Mucosa of rectum (tissue), 2 donors: ENCODE data around the gene MEDAG.

ENCODE experiments used
- H3K27ac ChIP-seq, 2 donors: one replicate each; pipeline ENCODE4 v1.7.0; 2013; ENCODE audit warnings: inconsistent platforms in 2 of 2, low read depth in 2 of 2, low read length in 2 of 2
- H3K27me3 ChIP-seq, 2 donors: one replicate each; pipeline ENCODE4 v1.7.0; 2013; ENCODE audit warnings: low read length in 2 of 2; ENCODE audit not compliant: control insufficient read depth in 2 of 2, insufficient read depth in 2 of 2
- H3K36me3 ChIP-seq, 2 donors: one replicate each; pipeline ENCODE4 v1.7.0; 2013; ENCODE audit warnings: low read length in 2 of 2; ENCODE audit not compliant: control insufficient read depth in 2 of 2, insufficient read depth in 2 of 2
- H3K4me1 ChIP-seq, 2 donors: one replicate each; pipeline ENCODE4 v1.7.0; 2013; ENCODE audit warnings: low read length in 2 of 2, mild to moderate bottlenecking in 1 of 2; ENCODE audit not compliant: control insufficient read depth in 2 of 2, insufficient read depth in 2 of 2
- H3K4me3 ChIP-seq, 2 donors: one replicate each; pipeline ENCODE4 v1.7.0; 2013; ENCODE audit warnings: low read length in 2 of 2
- H3K9ac ChIP-seq, 2 donors: one replicate each; pipeline ENCODE4 v1.7.0; 2013; ENCODE audit warnings: low read length in 2 of 2, low read depth in 1 of 2, mild to moderate bottlenecking in 1 of 2
- H3K9me3 ChIP-seq, 2 donors: one replicate each; pipeline ENCODE4 v1.7.0; 2013; ENCODE audit warnings: low read length in 2 of 2; ENCODE audit not compliant: control insufficient read depth in 2 of 2
- donor health status: healthy.
- donor health status: Normal muscosa, but diverticular disease.

The MEDAG gene

DNA sequence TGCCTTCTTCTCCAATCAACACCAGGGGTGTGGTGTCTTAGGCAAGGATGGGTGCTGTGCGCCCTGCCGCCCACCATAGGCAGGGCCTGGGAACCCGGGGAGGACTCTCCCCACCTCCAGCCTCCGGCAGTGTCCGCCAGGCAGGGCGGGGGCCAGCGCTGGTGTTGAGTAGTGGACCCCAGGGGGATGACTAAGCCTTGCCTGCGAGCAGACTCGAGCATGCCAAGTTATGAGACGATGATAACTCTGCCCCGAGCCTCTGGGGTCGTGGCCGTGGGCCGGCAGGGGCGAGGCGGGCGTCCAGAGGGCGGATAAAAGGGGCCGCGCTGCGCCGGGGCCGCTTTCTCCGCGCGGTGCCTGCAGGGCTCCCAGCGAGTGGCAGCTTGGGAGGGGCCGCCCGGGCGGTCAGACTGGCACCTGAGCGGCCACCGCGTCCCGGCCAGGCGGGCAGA lies at the start of gene MEDAG:
Gene MEDAG (plus strand): TSS at position 340 of the 452 bp plus-strand sequence. CDS start 245 bp downstream, outside the sequence.
- peak within 1 kb of the TSS in 1 of 2 donors; percentile 27 for H3K4me3 ChIP-seq

DNA sequence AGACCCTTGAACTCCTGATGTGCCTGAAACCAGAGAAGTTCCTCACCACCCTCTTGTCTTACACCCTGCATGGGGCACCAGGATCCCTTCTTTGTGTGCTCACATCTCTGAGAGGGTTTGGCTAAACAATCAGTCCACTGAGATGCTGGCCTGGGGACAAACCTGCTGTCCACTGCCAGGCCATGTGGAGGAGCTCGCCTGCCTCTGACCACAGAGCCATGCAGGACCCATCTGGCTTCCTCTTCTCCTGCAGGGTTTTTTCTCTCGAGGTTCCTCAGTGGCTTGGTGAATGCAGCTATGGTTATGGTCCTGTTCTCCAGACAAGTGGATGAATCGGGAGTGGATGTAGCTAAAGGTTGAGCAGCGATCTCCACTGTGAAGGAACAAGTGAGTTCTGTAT lies 49.1 kb upstream of the MEDAG start:
- H3K9me3 ChIP-seq: no peaks in the 10 kb centered on the region
- H3K27me3 ChIP-seq: no peaks in the 10 kb centered on the region
- no peaks in the 10 kb centered on the region for H3K4me1 ChIP-seq
- H3K36me3 ChIP-seq: no peaks in the 10 kb centered on the region
- no peak overlapping the region for H3K27ac ChIP-seq
- no peak overlapping the region for H3K9ac ChIP-seq
- no peak overlapping the region for H3K4me3 ChIP-seq

More for the DNA sequence above, at the start of gene MEDAG:
- no peaks in the 10 kb centered on the region for H3K36me3 ChIP-seq
- no peaks in the 10 kb centered on the region for H3K9me3 ChIP-seq
- peaks cover 15 to 22% of the 10 kb centered on the region in 2 donors for H3K27me3 ChIP-seq
- H3K4me1 ChIP-seq: peaks cover 0 to 8% of the 10 kb centered on the region in 2 donors
- H3K27ac ChIP-seq: peak within 1 kb of the TSS in 1 of 2 donors; percentile 21
- no peak within 1 kb of the TSS for H3K9ac ChIP-seq

DNA sequence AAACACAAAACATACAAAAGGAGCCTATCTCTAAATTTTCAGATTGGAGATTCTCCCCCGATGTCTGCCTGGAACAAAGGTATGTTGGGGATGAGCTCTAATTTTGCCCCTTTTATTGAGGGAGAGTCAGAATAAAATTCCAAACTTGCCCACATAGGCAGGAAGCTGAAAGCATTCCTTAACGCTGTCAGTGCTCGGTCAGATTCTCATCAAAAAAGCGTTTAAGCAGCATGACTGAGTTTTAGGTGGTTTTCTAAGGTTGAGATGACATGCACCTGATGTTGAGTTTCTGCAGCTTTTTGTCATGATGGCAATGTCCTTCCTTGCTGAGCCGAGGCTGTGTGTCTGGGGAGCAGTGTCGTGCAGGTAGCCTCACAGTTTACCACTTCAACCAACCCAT lies 48.4 kb upstream of the MEDAG start:
- no peak overlapping the region for H3K27ac ChIP-seq
- H3K36me3 ChIP-seq: no peaks in the 10 kb centered on the region
- no peak overlapping the region for H3K4me3 ChIP-seq
- H3K27me3 ChIP-seq: no peaks in the 10 kb centered on the region
- no peaks in the 10 kb centered on the region for H3K9me3 ChIP-seq
- no peaks in the 10 kb centered on the region for H3K4me1 ChIP-seq
- no peak overlapping the region for H3K9ac ChIP-seq

DNA sequence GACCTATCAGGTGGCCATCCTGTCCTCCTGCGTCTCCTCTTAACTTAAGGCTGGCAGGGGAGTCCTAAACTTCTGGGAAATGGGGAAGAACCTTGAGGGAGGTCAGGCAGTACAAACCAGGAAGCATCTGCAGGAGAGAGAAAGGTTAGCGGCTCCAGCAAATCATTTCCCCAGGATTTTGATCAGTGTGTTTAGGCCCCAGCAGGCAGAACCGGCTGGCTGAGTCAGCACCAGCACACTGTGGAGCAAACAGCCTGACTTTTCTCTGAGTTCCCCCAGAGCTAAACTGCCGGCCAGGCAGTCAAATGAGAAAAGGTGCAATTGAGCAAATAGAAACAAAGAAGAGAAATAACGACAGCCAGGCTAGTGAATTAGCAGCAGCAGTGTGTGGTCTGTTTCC lies 46.7 kb upstream of the MEDAG start:
- no peaks in the 10 kb centered on the region for H3K36me3 ChIP-seq
- H3K9me3 ChIP-seq: no peaks in the 10 kb centered on the region
- H3K4me1 ChIP-seq: peaks cover 0 to 4% of the 10 kb centered on the region in 2 donors
- H3K4me3 ChIP-seq: no peak overlapping the region
- no peak overlapping the region for H3K27ac ChIP-seq
- H3K9ac ChIP-seq: no peak overlapping the region
- no peaks in the 10 kb centered on the region for H3K27me3 ChIP-seq

DNA sequence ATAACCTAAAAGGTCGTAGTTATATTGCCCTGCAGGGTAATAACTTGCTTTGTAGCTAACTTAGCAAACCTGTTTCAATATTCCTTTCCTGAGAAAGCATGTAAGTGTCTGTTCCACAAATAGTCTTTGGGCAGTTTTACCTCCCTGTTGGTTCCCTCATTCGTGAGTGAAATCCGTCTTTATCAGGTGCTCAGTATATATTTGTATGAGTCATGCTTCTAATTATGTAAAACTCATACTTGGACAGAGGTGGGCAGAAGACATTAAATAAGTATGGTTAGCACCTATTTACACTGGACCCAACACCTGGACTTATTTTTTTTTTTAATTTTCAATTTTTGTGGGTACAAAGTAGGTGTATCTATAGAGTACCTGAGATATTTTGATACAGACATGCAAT lies 44.9 kb upstream of the MEDAG start:
- Histone ChIP-seq H3K27me3 (no peaks in the 10 kb centered on the region), H3K4me1 (peaks cover 5 to 10% of the 10 kb centered on the region in 2 donors), H3K27ac (no peak overlapping the region), H3K36me3 (no peaks in the 10 kb centered on the region), H3K4me3 (no peak overlapping the region), H3K9me3 (no peaks in the 10 kb centered on the region), H3K9ac (no peak overlapping the region)

DNA sequence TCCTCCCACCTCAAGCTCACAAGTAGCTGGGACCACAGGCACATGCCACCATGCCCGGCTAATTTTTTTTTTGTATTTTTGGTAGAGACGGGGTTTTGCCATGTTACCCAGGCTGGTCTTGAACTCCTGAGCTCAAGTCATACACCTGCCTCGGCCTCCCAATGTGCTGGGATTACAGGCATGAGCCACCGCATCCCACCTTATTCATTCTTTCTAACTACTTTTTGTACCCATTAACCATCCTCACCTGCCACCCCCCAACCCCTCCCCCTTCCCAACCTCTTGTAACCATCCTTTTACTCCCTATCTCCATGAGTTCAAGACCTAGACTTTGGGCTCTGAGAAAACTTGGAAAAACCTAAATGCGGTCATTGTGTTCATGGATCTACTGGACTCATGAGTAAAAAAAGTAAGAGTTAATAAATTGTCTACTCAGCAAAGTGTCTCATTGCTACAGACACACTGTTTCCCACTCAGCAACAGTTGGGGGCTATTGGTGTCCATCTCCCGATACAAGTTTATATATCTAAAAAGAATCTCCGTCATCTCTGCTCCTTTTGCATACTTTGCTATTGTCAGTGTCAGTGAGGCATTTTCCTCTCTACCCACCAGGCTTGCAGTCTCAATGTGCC lies 44.1 kb upstream of the MEDAG start:
- Histone ChIP-seq H3K9ac (no peak overlapping the region), H3K36me3 (no peaks in the 10 kb centered on the region), H3K9me3 (no peaks in the 10 kb centered on the region), H3K4me1 (peaks cover 5 to 10% of the 10 kb centered on the region in 2 donors), H3K27ac (no peak overlapping the region), H3K4me3 (no peak overlapping the region), H3K27me3 (no peaks in the 10 kb centered on the region)

DNA sequence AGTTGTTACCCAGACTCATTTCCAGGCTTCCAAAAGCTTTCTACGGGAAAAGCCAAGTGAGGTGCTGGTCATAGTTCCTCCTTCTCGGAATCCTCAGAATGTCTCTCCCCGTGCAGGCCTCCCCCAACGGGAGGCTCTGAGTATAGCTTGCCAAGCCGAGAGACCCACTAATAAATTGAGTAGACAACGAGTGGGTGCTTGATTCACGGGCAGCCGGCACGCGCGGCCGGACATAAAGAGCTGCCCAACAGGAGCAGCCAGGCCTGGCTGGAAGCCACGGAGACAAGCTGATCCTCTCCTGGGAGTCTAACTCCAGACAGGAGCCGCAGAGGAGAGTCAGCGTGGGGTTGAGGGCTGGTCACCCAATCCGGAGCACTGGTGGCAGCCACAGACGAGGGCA lies 43.4 kb upstream of the MEDAG start:
- no peaks in the 10 kb centered on the region for H3K27me3 ChIP-seq
- H3K4me3 ChIP-seq: no peak overlapping the region
- H3K9me3 ChIP-seq: no peaks in the 10 kb centered on the region
- peaks cover 5 to 10% of the 10 kb centered on the region in 2 donors for H3K4me1 ChIP-seq
- no peak overlapping the region for H3K9ac ChIP-seq
- no peaks in the 10 kb centered on the region for H3K36me3 ChIP-seq
- H3K27ac ChIP-seq: no peak overlapping the region

DNA sequence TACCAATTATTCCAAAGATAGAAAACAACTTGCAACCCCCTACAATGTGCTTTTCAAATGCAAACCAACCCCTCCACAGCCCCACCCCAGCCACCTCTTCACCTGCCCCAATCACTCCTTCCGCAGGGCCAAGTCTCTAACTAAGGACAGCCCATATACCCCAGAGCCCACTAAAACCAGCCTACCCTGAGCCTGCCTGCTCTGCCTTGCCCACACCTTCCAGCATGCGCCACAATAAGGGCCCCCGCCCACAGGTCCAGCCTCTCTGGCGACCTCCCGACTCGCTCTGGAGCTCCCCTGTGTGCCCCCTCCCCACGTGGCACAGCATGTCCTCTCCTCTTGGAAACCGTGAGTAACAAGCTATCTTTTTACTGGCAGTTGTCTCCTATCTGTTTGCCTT lies 42.8 kb upstream of the MEDAG start:
- Histone ChIP-seq H3K4me1 (peaks cover 5 to 10% of the 10 kb centered on the region in 2 donors), H3K27me3 (no peaks in the 10 kb centered on the region), H3K27ac (no peak overlapping the region), H3K9me3 (no peaks in the 10 kb centered on the region), H3K9ac (no peak overlapping the region), H3K36me3 (no peaks in the 10 kb centered on the region), H3K4me3 (no peak overlapping the region)

DNA sequence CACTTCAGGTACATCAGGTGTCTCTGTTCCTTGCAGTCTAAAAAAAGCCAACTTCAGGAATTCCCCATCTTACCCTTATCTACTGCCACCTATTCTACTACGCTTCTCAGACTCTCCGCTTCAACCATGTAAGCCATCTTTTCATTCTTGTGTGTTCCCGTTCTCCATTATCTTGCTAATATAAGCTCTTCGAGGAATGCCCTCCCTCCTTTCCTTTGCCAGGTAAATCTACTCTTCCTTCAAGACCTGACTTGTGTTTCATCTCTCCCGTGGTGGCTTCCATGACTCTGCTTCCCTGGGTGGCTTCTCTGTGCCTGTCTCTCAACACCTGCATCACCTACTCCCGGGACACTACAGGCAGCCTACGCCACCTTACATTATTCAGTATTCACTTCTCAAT lies 42.3 kb upstream of the MEDAG start:
- H3K27ac ChIP-seq: peak overlapping the region; percentile 66 to 70
- H3K36me3 ChIP-seq: no peaks in the 10 kb centered on the region
- H3K4me3 ChIP-seq: no peak overlapping the region
- H3K27me3 ChIP-seq: no peaks in the 10 kb centered on the region
- no peak overlapping the region for H3K9ac ChIP-seq
- no peaks in the 10 kb centered on the region for H3K9me3 ChIP-seq
- H3K4me1 ChIP-seq: peaks cover 5 to 10% of the 10 kb centered on the region in 2 donors

DNA sequence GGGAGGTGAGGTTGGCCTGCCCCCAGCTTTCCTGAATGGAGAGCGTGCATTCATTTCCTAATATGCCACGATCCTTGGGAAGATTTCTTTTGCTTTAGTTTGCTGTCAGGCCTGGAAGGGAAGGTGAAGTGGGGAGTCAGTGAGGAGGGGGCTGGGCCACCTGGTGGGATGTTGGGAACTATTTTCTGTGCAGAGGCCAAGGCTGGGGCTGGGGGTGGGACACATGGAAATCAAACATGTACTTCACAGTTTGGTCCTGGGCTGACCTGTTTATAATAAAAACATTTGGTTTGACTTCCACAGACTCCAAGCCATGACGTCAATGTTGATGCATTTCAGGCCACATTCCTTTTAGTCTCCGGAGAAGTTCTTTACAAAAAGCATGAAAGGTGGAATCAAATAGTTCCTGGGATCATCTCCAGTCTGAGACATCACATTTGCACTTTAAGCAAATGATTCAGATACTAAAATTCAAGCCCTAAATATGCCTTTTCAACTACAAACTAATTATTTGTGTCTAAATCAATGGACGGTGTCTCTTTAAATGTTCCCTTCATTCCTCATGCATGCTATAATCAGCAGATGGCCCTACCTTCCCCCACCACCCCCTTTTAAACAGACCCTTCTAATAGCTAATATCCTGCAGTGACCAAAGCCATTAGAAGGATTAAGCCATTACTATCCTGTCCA lies 41.5 kb upstream of the MEDAG start:
- no peaks in the 10 kb centered on the region for H3K27me3 ChIP-seq
- no peaks in the 10 kb centered on the region for H3K36me3 ChIP-seq
- no peak overlapping the region for H3K9ac ChIP-seq
- H3K4me3 ChIP-seq: no peak overlapping the region
- H3K4me1 ChIP-seq: peaks cover 5 to 10% of the 10 kb centered on the region in 2 donors
- peak overlapping the region; percentile 66 to 70 for H3K27ac ChIP-seq
- no peaks in the 10 kb centered on the region for H3K9me3 ChIP-seq
